Measurements from ENCODE around the gene ILF2.
A peak's percentile ranks its signal among the peaks of the same experiment; 100 is the strongest.

ILF2 gene

GRCh38 chr1:153627715-153628626 lies 42.8 kb downstream of the ILF2 start, which contains the start of gene S100A1:
TSS of gene S100A1 (plus strand) at chr1:153628434. CDS start at chr1:153630522, 2,088 bp downstream.
- DNase-seq (ENCODE audit: low read depth, low spot score) = no peak

- DNase-seq (ENCODE audit: low read depth, low spot score) = peak; percentile 99
Measured at GRCh38 chr1:153626904-153627714, 43.7 kb downstream of the ILF2 start, which contains the start of gene S100A13. TSS of gene S100A13 (minus strand) at chr1:153627505. CDS start at chr1:153626472, 1,033 bp downstream.

- no peak for DNase-seq (ENCODE audit: low read depth, low spot score)
Measured at GRCh38 chr1:153626477-153626903, 44.3 kb downstream of the ILF2 start.

- DNase-seq (ENCODE audit: low read depth, low spot score) = no peak
Measured at GRCh38 chr1:153624965-153625611, 45.7 kb downstream of the ILF2 start.

GRCh38 chr1:153623101-153623500 lies 47.7 kb downstream of the ILF2 start:
- peak; percentile 72 for DNase-seq (ENCODE audit: low read depth, low spot score)

- no peak for DNase-seq (ENCODE audit: low read depth, low spot score)
Measured at GRCh38 chr1:153619171-153619570, 51.6 kb downstream of the ILF2 start.

- peak; percentile 59 for DNase-seq (ENCODE audit: low read depth, low spot score)
Measured at GRCh38 chr1:153617663-153618062, 53.1 kb downstream of the ILF2 start.

GRCh38 chr1:153616917-153617311 lies 53.9 kb downstream of the ILF2 start:
- DNase-seq (ENCODE audit: low read depth, low spot score) = no peak

- no peak for DNase-seq (ENCODE audit: low read depth, low spot score)
Measured at GRCh38 chr1:153616144-153616916, 54.5 kb downstream of the ILF2 start, which contains the start of gene S100A14. TSS of gene S100A14 (minus strand) at chr1:153616325. CDS start at chr1:153615858, 467 bp downstream.

GRCh38 chr1:153615406-153615805 lies 55.4 kb downstream of the ILF2 start:
- no peak for DNase-seq (ENCODE audit: low read depth, low spot score)

- DNase-seq (ENCODE audit: low read depth, low spot score) = no peak
Measured at GRCh38 chr1:153614906-153615305, 55.9 kb downstream of the ILF2 start.

GRCh38 chr1:153614189-153614900 lies 56.4 kb downstream of the ILF2 start:
- no peak for DNase-seq (ENCODE audit: low read depth, low spot score)

- DNase-seq (ENCODE audit: low read depth, low spot score) = no peak
Measured at GRCh38 chr1:153613406-153613805, 57.4 kb downstream of the ILF2 start.

- peak; percentile 50 for DNase-seq (ENCODE audit: low read depth, low spot score)
Measured at GRCh38 chr1:153612755-153613331, 58.0 kb downstream of the ILF2 start, which contains the start of gene S100A16. TSS of gene S100A16 (minus strand) at chr1:153613137. CDS start at chr1:153608151, 4,986 bp downstream.

- DNase-seq (ENCODE audit: low read depth, low spot score) = no peak
Measured at GRCh38 chr1:153612111-153612754, 58.6 kb downstream of the ILF2 start.
